Measurements from ENCODE around the gene OR12D2. TPM values are rescaled to one million over a fixed set of nuclear protein-coding genes. Genes with fewer than 3 reads are reported as not detected.
"Not testable (repeated sequence)": the region's sequence is repeated elsewhere in the genome, so short reads cannot be mapped to it uniquely, and the experiment has no call there.

Gene OR12D2
- total RNA-seq, 4 donors from 2014 or later, result not detected

DNA sequence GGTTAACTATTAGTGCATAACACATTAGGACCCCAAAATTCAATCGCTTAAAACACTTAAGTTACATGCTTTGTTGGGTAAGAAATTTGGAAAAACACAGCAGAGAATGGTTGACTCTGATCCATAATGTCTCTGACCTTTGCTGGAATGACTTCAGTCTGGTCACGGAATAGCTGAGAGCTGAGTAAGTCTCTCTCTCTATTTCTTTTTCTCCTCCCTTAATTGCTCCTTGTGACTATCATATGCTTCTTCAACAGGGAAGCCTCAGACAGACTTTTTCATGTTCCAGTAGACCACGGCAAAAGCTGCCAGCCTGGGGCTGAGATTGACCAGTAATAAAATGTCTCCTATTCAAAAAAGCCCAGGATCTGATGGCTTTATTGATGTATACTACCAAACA lies 24.1 kb downstream of the OR12D2 start:
- no peak overlapping the region for H3K27ac ChIP-seq
- H3K4me3 ChIP-seq, result no peak overlapping the region
- TF ChIP-seq, protein P1, sequence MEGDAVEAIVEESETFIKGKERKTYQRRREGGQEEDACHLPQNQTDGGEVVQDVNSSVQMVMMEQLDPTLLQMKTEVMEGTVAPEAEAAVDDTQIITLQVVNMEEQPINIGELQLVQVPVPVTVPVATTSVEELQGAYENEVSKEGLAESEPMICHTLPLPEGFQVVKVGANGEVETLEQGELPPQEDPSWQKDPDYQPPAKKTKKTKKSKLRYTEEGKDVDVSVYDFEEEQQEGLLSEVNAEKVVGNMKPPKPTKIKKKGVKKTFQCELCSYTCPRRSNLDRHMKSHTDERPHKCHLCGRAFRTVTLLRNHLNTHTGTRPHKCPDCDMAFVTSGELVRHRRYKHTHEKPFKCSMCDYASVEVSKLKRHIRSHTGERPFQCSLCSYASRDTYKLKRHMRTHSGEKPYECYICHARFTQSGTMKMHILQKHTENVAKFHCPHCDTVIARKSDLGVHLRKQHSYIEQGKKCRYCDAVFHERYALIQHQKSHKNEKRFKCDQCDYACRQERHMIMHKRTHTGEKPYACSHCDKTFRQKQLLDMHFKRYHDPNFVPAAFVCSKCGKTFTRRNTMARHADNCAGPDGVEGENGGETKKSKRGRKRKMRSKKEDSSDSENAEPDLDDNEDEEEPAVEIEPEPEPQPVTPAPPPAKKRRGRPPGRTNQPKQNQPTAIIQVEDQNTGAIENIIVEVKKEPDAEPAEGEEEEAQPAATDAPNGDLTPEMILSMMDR (IDR thresholded peaks at IDR 0.05), result no peak
- no peak for TF ChIP-seq POLR2A (IDR thresholded peaks at IDR 0.05)
- WGBS, 2 donors, result 72 to 74% methylated on average over 3 of the region's 3 CpGs
- H3K4me1 ChIP-seq, result no peaks in the 10 kb centered on the region
- no peaks in the 10 kb centered on the region for H3K27me3 ChIP-seq
- H3K9me3 ChIP-seq, result no peaks in the 10 kb centered on the region
- no peak for DNase-seq
- no peaks in the 10 kb centered on the region for H3K36me3 ChIP-seq
- intact Hi-C loops (cut with DNase I), result no loop called here

DNA sequence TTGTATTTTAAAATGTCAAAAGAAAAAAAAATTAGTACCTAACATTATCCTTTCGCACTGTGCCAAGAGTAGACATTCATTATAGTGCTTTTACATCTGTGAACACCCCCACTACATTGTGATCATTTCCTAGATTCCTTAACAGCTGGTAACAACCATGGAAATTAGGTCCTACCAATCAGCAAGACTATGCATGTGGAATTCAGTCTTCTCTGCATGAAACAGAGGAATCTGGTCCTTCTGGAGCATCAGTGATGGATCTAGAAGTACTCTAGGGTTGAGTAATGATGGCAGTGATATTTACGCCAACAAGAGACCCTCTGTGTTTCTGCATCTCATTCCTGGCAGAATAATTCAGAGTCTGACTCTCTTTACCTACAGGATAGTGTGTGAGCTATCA lies 28.7 kb downstream of the OR12D2 start:
- DNase-seq, result no peak
- H3K4me3 ChIP-seq, result no peak overlapping the region
- H3K9me3 ChIP-seq, result no peaks in the 10 kb centered on the region
- no peaks in the 10 kb centered on the region for H3K36me3 ChIP-seq
- WGBS, 2 donors, result 67 to 86% methylated on average over 2 of the region's 2 CpGs
- TF ChIP-seq, protein P1 (IDR thresholded peaks at IDR 0.05), result no peak
- TF ChIP-seq POLR2A (IDR thresholded peaks at IDR 0.05), result no peak
- no peaks in the 10 kb centered on the region for H3K4me1 ChIP-seq
- intact Hi-C loops (cut with DNase I), result no loop called here
- H3K27ac ChIP-seq, result no peak overlapping the region
- H3K27me3 ChIP-seq, result peaks cover 0 to 6% (median 0%) of the 10 kb centered on the region in 4 donors

DNA sequence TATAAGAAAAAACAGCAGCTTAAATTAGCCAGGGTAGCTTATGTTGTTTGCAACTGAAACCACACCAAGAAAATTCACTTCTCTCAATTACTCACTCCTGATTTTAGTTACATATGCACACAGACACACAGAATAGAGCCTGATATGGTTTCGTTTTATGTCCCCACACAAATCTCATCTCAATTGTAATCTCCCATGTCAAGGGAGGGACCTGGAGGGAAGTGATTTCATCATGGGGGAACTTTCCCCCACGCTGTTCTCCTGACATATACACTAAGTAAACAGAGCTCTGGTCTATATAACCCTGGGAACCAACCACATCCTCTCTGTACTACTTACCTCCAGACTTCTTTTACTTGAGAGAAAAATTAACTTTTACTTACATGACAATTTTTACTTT lies 29.1 kb downstream of the OR12D2 start:
- TF ChIP-seq POLR2A (IDR thresholded peaks at IDR 0.05), result no peak
- TF ChIP-seq, protein P1 (IDR thresholded peaks at IDR 0.05), result no peak
- intact Hi-C loops (cut with DNase I), result no loop called here
- no peak overlapping the region for H3K4me3 ChIP-seq
- no peak for DNase-seq
- no peaks in the 10 kb centered on the region for H3K36me3 ChIP-seq
- H3K4me1 ChIP-seq, result no peaks in the 10 kb centered on the region
- no peak overlapping the region for H3K27ac ChIP-seq
- WGBS, 2 donors, result 21 to 28% methylated on average over 2 of the region's 2 CpGs
- peaks cover 0 to 6% (median 0%) of the 10 kb centered on the region in 4 donors for H3K27me3 ChIP-seq
- H3K9me3 ChIP-seq, result no peaks in the 10 kb centered on the region

DNA sequence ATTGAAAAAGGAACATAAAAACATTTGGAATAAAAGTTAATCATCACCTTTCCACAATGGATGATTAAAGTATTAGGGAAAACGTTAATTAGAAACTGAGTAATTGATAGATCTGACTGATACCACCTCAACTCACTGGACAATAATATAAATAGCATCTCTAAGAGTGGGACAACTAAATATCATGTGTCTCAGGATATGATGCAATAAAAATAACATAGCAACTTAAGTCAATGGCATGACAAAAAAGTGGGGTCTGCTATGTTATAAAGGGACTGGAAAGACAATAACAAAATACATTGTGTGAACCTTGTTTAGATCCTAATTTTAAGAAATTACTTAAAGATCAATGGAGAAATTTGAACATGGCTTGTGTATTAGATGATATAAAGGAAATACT lies 29.6 kb downstream of the OR12D2 start:
- no peak for TF ChIP-seq POLR2A (IDR thresholded peaks at IDR 0.05)
- TF ChIP-seq, protein P1 (IDR thresholded peaks at IDR 0.05), result no peak
- Histone ChIP-seq H3K4me3 (no peak overlapping the region), H3K36me3 (no peaks in the 10 kb centered on the region), H3K27me3 (peaks cover 0 to 6% (median 0%) of the 10 kb centered on the region in 4 donors), H3K4me1 (no peaks in the 10 kb centered on the region), H3K27ac (no peak overlapping the region), H3K9me3 (no peaks in the 10 kb centered on the region)
- intact Hi-C loops (cut with DNase I), result no loop called here
- DNase-seq, result no peak
- WGBS, 2 donors, result 19 to 35% methylated on average over 1 of the region's 1 CpG

DNA sequence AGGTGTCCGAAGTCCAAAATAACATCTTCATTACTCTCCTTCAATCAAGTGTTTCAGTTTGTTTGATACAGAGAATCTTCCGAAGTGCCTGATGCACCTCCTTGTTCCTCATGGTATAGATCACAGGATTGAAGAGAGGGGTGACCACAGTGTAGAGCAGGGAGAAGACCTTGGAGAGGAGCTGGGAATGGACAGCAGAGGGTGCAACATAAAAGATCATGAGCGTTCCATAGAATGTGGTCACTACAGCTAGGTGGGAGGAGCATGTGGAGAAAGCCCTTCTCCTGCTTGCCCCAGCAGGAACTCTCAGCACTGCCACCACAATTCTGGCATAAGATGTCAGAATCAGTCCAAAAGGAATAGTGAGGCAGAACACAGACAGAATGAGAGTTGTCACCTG lies 31.2 kb downstream of the OR12D2 start:
- DNase-seq, result no peak
- Histone ChIP-seq H3K4me1 (no peaks in the 10 kb centered on the region), H3K27me3 (peaks cover 0 to 6% (median 0%) of the 10 kb centered on the region in 4 donors), H3K9me3 (no peaks in the 10 kb centered on the region), H3K36me3 (no peaks in the 10 kb centered on the region), H3K4me3 (no peak overlapping the region), H3K27ac (no peak overlapping the region)
- intact Hi-C loops (cut with DNase I), result no loop called here
- no peak for TF ChIP-seq POLR2A (IDR thresholded peaks at IDR 0.05)
- TF ChIP-seq, protein P1 (IDR thresholded peaks at IDR 0.05), result no peak
- WGBS, 2 donors, result 78 to 82% methylated on average over 2 to 3 of the region's 3 CpGs

DNA sequence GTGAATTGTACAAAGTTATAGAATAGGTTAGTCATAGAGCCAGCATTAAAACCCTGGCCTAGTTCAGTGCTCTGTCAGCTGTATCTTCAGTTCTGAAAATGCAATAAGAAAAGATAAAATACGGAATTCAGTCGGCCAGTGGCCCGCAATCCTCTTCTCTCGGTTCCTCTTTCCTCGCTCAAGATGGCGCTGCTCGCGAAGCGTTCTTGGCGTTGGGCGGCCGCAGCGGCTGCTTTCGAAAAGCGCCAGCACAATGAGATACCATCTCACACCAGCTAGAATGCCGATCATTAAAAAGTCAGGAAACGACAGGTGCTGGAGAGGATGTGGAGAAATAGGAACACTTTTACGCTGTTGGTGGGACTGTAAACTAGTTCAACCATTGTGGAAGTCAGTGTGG lies 41.3 kb downstream of the OR12D2 start:
- H3K4me3 ChIP-seq; H3K36me3 ChIP-seq; H3K9me3 ChIP-seq; H3K27ac ChIP-seq; H3K4me1 ChIP-seq; intact Hi-C loops (cut with DNase I); H3K27me3 ChIP-seq; DNase-seq: not testable (repeated sequence)
- WGBS, 2 donors, result 77 to 90% methylated on average over 15 to 18 of the region's 18 CpGs

Data from esophagus squamous epithelium (tissue), 5 donors.